HG02610 (cell line): ENCODE measurements around the gene CAPS.
"Not testable (repeated sequence)": the region's sequence is repeated elsewhere in the genome, so short reads cannot be mapped to it uniquely, and the experiment has no call there.

Source experiments
- ATAC-seq: cut with Tn5 transposase; IDR thresholded peaks from one replicate; pipeline ENCODE4 v1.9.1; 2021; ENCODE audit warnings: mild to moderate bottlenecking, moderate library complexity; ENCODE audit not compliant: unreplicated experiment

The CAPS gene

GRCh38 chr19:5953680-5954213 lies 39.7 kb downstream of the CAPS start:
- no peak for ATAC-seq

DNA sequence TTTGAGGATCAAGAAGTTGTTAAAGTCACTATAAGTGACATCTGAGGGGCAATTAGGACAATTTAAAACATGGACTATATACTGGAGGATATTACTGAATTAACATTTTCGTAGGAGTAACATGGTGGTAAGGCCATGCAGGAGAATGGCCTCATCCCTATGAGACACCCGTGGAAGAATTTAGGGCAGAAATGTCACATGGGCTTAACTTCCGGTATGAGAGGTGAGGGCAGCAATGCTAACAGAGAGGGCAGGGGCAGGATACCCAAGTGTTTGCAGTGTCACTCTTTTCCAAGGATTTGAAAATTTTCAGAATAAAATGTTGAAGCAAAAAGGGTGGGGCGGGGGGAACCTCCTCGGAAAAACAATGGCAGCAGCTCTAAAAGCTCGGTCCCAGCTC lies 40.2 kb downstream of the CAPS start:
- ATAC-seq, result no peak

DNA sequence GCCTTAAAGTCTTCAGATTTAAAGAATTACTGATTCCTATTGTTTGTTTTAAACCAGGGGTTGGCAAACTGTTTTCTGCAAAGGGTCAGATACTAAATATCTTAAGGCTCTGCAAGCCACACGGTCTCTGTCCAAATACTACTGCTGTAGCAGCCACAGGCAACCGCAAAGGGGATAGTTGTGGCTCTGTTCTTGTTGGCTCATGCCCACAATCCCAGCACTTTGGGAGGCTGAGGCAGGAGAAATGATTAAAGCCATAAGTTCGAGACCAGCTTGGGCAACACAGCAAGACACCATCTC lies 41.5 kb downstream of the CAPS start:
- ATAC-seq, result no peak

- ATAC-seq, result no peak
These were observed 42.3 kb downstream of the CAPS start for GRCh38 chr19:5956323-5956722.

DNA sequence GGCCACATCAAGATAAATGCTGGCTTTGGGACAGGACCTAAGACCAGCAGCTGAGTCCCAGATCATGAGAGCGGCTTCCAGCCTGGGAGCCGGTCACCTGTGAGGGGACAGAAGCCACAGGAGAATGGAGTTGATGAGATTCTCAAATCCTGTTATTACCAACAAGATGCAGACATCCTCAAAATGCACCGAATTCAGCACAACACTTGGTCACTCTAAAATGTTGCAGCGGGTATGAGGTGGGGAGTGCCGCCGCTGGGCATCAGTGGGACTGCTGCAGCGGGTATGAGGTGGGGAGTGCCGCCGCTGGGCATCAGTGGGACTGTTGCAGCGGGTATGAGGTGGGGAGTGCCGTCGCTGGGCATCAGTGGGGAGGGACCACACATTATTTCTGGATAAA lies 42.7 kb downstream of the CAPS start:
- no peak for ATAC-seq

- no peak for ATAC-seq
These were observed 43.1 kb downstream of the CAPS start for GRCh38 chr19:5957170-5957569.

- ATAC-seq, result no peak
These were observed 44.2 kb downstream of the CAPS start for GRCh38 chr19:5958074-5958850.

DNA sequence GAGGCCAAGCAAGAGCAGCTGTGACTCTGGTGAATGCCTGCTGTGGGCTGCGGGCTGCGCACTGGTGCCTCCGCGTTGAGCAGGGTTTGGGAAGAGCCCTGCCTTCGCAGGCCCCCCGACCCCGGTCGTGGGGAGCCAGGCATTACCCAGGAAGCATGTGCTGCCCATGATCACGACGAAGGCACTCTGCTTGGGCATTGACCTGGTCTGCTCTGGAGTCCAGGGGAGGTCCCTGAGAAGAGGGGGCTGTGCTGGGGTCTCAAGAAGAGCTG lies 44.7 kb downstream of the CAPS start:
- ATAC-seq, result no peak

DNA sequence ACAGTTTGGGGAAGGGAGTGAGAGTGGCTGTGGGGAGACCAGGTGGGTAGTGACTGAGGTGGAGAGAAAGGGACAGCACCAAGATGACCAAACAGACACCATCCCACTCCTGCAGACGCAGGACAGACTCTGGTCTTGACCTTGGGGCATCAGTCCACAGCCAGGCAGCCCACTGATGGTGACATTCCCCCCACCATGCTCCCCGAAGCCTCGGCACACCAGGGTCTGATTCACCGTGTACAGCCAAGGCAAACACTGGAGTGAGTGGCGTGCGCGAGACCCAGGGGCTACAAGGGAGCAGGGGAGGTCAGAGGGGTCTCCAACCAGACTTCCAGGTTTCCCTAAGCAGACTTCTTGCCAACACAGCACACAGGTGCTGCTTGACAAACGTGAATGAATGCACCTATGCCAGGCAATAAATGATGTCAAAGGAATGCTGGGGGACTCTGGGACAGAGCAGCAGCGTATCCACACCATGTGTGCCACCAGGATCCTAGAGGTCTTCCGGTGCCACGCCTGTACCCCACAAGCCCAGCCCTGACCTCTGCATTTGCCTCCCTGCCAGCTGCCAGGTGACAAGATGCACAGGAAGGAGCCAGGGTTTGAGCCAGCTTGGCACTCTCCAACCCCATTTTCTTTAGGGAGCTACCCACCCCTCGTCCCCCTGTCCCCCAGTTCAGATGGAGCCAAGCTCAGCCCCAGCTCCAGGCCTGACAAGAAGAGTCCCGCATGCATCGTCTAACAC lies 45.4 kb downstream of the CAPS start:
- ATAC-seq, result no peak

GRCh38 chr19:5960005-5961001 lies 46.2 kb downstream of the CAPS start:
- no peak for ATAC-seq

GRCh38 chr19:5961641-5961968 lies 47.6 kb downstream of the CAPS start:
- ATAC-seq, result not testable (repeated sequence)

- no peak for ATAC-seq
These were observed 48.2 kb downstream of the CAPS start for GRCh38 chr19:5961969-5962945.

GRCh38 chr19:5963259-5963658 lies 49.2 kb downstream of the CAPS start:
- not testable (repeated sequence) for ATAC-seq

DNA sequence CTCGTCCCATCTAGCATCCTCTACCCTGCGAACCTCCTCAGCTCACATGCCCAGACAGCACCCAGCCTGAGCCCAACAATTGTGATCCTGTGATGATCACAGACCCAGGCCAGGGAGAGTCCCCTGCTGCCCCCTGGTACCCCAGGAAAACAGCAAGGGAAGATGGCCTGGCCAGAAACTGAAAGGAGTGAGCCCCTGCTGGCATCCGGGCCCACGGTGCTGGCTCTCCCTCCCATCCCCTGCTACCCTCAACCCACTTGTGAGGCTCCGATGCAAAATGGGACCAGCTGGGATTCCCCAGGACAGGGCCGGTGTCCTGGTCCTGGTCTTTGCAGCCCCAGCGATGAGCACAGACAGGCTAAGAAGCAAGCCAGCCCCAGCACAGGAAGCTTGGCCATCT lies 49.8 kb downstream of the CAPS start:
- ATAC-seq, result no peak

DNA sequence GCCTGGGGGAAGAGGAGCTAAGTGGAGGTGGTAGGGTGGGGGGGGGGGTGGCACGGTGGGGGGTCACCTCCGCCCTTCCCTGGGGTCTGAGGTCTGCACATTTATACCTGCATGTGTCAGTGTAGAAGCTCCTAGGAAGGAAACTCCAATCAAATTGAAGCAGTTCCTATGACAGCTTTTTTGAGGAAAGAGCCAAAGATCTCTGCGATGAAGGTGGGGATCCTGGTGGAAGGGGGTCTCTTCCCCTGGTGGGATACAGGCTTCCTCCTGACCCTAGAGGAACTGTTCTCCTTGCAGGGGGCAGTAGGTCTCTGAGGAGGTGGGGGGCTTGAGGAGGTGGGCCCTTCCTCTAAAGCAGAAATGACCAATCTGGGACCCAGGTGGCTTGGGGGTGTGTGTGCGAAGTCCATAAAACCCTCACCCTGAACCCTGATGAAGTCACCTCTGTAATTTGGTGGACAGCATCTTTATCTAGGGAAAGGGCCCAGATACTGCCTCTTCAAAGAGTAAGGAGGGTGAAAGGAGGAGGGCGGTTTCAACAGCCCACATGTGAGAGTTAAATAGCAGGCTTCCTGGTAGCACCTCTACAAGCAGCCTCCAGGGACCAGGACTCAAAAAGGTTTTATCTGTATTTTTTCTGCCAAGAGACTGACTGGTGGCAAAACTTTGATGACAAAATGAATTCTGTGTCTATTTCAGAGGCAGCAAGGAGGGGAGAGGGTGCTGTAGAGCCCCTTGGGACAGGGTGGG lies 50.9 kb downstream of the CAPS start:
- no peak for ATAC-seq
